HG03108 (cell line): ENCODE data around the gene GATA1.

Source experiments
- ATAC-seq: cut with Tn5 transposase; IDR thresholded peaks from one replicate; pipeline ENCODE4 v1.9.1; 2021; ENCODE audit warnings: moderate library complexity; ENCODE audit not compliant: unreplicated experiment

GATA1 gene

DNA sequence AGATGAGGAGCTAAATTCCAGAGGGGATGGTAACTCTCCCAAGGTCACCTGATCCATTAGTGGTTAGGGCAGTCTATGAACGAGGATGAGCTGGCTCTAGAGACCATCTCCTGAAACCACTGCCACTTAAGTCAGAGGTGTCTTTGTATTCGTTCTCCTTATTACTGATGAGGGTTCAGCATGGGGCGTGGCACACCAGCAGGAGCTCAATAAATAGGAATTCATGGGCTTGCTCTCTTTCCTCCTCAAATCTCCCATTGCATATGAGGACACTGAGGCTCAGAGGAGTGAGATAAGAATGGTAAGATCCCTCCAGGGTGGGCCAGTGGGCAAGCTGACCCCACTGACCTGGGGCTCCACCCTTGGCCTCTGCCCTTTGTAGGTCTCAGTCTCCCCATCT, 1.7 kb upstream of the GATA1 start:
- no peak for ATAC-seq

GRCh38 chrX:48785186-48785539, 1.2 kb upstream of the GATA1 start:
- no peak for ATAC-seq

- no peak for ATAC-seq
Measured at GRCh38 chrX:48785540-48786214, 713 bp upstream of the GATA1 start.

GRCh38 chrX:48786825-48787504, 575 bp downstream of the GATA1 start:
- no peak for ATAC-seq

DNA sequence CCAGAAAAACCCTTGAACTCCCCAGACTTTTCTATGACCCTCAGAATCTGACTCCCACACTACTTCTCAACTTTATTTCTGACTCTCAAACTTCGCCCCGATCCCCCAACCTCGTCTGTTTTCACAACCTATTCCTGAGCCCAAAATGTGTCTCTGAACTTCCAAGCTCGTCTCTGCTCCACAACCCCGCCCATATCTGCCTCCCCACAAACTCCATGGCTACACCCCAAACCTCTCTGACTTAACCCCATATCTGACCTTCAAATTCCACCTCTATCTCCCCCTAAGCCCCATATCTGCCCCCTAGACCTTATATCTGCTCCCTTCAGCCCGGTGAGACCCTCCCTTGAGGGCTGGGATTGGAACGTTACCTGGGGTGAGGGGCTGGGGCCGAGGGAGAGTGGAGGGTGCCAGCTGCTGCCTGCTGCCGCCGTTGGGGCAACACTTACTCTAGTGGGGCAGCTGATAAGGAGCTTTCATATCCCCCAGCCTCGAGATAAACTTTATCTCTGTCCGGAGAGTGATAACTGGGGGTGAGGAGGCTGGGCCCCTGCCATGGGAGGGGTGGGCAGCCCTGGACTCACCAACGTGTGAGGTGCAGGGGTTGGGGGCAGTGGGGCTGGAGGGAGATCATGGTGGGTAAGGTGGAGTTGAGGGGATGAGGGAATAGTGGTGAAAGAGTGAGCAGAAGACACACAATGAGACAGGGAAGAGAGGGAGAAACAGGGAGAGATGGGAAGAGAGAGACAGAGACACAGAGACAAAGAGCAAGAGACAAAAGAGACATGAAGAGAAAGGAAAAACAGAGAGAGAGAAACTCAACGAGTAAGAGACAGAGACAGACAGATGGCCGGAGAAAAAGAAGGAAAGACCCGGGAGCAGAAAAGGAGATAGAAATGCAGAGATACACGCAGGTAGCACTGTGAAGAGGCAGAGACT, 1.4 kb downstream of the GATA1 start:
- ATAC-seq = no peak

DNA sequence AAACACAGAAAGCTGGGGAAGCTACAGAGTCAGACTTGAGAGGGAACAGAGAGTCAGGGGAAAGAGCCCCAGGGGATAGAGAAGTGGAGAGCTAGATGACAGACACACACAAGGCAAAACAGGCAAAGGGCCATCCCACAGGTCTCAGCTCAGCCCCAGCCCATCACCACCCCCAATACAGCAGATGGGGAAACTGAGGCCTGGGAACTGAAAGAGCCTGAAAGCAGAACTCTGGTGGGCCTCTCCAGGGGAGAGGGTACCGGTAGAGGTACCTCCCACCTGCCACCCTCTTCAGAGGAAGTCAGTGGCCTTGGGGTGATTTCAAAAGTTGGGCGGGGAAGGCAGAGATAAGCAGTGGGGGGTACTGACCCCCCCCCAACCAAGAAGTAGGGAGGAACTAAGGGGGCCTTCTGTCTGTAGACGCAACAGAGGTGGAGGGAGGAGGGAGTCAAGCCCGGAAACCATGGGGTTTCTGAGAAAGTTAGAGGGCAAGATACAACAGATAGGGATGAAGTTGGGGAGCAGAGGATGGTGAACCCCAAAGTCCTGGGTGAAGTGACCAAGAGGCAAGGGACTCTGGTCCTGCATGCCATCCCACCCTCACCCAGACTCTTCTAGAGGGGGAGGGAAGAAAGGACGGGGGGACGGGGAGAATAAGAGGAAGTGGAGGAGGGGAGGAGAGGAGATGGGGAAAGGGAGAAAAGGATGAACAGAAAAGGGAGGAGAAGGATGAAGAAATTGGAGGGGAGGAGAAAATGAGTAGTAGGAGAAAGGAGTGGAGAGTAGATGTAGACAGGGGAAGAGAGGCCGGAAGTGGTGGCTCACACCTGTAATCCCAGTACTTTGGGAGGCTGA, 3.2 kb downstream of the GATA1 start:
- no peak for ATAC-seq

- no peak for ATAC-seq
Measured at GRCh38 chrX:48790477-48790876, 4.1 kb downstream of the GATA1 start.

DNA sequence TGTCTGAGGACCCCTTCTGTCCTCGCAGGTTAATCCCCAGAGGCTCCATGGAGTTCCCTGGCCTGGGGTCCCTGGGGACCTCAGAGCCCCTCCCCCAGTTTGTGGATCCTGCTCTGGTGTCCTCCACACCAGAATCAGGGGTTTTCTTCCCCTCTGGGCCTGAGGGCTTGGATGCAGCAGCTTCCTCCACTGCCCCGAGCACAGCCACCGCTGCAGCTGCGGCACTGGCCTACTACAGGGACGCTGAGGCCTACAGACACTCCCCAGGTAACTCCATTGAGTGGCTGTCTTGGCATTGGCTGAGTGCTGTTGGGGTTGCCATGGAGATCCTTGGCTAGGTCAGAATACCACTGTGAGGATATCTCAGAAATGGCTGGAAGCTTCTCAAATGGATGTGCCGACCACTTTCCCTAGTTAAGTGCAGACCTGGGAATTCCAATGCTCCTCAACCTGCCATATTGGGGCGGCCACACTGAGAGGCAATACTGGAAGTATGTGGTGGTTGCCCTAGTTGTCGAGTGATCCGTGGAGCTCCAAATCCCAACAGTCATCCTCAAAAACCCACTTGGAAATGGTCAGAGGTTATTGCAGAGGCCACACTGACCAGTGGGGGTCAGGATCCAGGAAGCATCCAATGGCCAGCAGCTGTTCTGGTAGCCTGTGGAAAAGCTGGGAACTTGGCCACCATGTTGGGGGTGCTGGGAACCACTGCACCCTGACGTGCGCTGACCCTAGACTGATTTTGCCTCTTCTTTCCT, 4.9 kb downstream of the GATA1 start:
- ATAC-seq = no peak

GRCh38 chrX:48792219-48792618, 5.8 kb downstream of the GATA1 start:
- no peak for ATAC-seq

DNA sequence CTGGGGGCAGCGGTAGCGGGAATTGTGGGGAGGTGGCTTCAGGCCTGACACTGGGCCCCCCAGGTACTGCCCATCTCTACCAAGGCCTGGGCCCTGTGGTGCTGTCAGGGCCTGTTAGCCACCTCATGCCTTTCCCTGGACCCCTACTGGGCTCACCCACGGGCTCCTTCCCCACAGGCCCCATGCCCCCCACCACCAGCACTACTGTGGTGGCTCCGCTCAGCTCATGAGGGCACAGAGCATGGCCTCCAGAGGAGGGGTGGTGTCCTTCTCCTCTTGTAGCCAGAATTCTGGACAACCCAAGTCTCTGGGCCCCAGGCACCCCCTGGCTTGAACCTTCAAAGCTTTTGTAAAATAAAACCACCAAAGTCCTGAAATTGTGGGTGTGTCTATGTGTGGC, 7.5 kb downstream of the GATA1 start:
- ATAC-seq = no peak

GRCh38 chrX:48794340-48794910, 8.0 kb downstream of the GATA1 start:
- no peak for ATAC-seq

- no peak for ATAC-seq
Measured at GRCh38 chrX:48794911-48795515, 8.6 kb downstream of the GATA1 start.

GRCh38 chrX:48798318-48798717, 11.9 kb downstream of the GATA1 start:
- ATAC-seq = no peak

GRCh38 chrX:48800574-48801279, 14.3 kb downstream of the GATA1 start:
- ATAC-seq = no peak

- peak; percentile 84 for ATAC-seq
Measured at GRCh38 chrX:48801280-48802088, 15.1 kb downstream of the GATA1 start, which contains the start of gene HDAC6. Gene HDAC6, plus strand, starts transcription at chrX:48802067. Its CDS starts 626 bp downstream, at chrX:48802693.

- peak; percentile 31 for ATAC-seq
Measured at GRCh38 chrX:48802089-48802904, 15.9 kb downstream of the GATA1 start.

- ATAC-seq = no peak
Measured at GRCh38 chrX:48802905-48803200, 16.5 kb downstream of the GATA1 start.
